Gastroesophageal sphincter (tissue), 2 donors: ENCODE measurements around the gene ACTL6B.

Experiments used
- POLR2A ChIP-seq, 2 donors: fragments of 450-650 bp; IDR thresholded peaks; one replicate each; pipeline ENCODE4 v1.6.1; 2017; ENCODE audit warnings: antibody characterized with exemption in 2 of 2, mild to moderate bottlenecking in 2 of 2, moderate library complexity in 1 of 2
- POLR2AphosphoS5 ChIP-seq: sonication (generic); formaldehyde crosslinking; IDR thresholded peaks from one replicate; pipeline ENCODE4 v1.6.1; 2017; ENCODE audit warnings: antibody characterized with exemption

DNA sequence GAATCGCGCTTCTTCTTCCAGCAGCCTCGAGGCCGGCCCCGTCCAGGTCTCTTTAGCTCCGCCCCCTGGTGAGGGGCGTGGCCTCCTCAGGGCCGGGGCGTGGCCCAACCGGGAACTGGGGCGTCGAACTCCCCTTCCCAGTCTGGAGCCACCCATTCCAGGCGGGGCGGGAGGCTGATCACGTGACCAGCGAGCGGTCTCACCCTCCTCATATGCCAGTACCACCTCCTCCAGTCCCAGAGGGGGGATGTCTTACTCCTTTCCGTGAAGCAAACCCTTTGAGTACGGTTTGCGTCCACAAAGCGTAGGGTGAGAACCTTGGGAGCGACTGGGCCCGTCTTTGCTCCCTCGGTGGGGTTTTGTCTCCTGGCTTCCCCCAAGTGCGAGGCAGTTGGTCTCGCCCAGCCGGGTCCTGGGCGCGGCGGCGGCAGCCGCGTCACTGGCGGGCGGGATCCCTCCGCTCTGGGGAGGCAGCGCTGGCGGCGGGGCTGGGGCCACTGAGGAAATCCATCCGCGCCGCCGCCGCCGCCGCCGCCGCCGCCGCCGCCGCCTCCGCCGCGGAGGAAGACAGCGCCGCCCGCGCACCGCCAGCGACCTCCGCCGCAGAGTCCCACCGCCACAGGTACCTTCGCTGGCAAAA, 17.2 kb upstream of the ACTL6B start, which contains the start of gene GNB2:
- TF ChIP-seq POLR2AphosphoS5 (peak; percentile 76), POLR2A (IDR thresholded peaks at IDR 0.05) (peak; percentile 76 to 84)
